HL-60 (cell line): ENCODE data around the gene AHCTF1.

Source experiments
- DNase-seq, 2 experiments: peaks; one replicate each; pipeline ENCODE4 v3.0.0-alpha.2; 2010 to 2020; ENCODE audit warnings: low read depth in 1 of 2, low spot score in 1 of 2
- H3K27ac ChIP-seq: fragments of 250-450 bp; sonication (Bioruptor Pico); replicated peaks from 2 replicates; pipeline ENCODE4 v1.5.1; 2020; ENCODE audit warnings: mild to moderate bottlenecking, moderate library complexity
- H3K27me3 ChIP-seq: fragments of 250-450 bp; sonication (Bioruptor Pico); 2 replicates; pipeline ENCODE4 v1.5.1; 2021; ENCODE audit warnings: mild to moderate bottlenecking, moderate library complexity; ENCODE audit not compliant: insufficient read depth, poor library complexity, severe bottlenecking
- H3K4me3 ChIP-seq: replicated peaks from 2 replicates; pipeline ENCODE4 v1.5.1; 2011; ENCODE audit warnings: mild to moderate bottlenecking, control low read depth, low read length; ENCODE audit not compliant: insufficient read depth
- CTCF ChIP-seq: IDR thresholded peaks from one replicate; pipeline ENCODE4 v1.5.1; 2011; ENCODE audit warnings: low read length, control low read depth, inconsistent platforms; ENCODE audit not compliant: insufficient read depth
- GABPA ChIP-seq: IDR thresholded peaks from 2 replicates; pipeline ENCODE4 v1.6.1; 2012; ENCODE audit warnings: low read depth
- POLR2AphosphoS5 ChIP-seq: IDR thresholded peaks from 2 replicates; pipeline ENCODE4 v1.6.1; 2012; ENCODE audit warnings: low read depth
- REST ChIP-seq: IDR thresholded peaks from 2 replicates; pipeline ENCODE4 v1.6.1; 2012; ENCODE audit warnings: low read depth; ENCODE audit not compliant: insufficient replicate concordance
- SPI1 ChIP-seq: IDR thresholded peaks from 2 replicates; pipeline ENCODE4 v1.6.1; 2012; ENCODE audit warnings: low read depth, mild to moderate bottlenecking, borderline replicate concordance
- long read RNA-seq: library from polyadenylated mRNA; unstranded; transcript quantifications from one replicate; pipeline ENCODE4 v2.0.0, GENCODE V29; 2020

The AHCTF1 gene
- long read RNA-seq, partial matches to known transcripts: 7 of 8 reads
- long read RNA-seq, other reads (novel, unspliced or antisense): 1 of 8 reads

DNA sequence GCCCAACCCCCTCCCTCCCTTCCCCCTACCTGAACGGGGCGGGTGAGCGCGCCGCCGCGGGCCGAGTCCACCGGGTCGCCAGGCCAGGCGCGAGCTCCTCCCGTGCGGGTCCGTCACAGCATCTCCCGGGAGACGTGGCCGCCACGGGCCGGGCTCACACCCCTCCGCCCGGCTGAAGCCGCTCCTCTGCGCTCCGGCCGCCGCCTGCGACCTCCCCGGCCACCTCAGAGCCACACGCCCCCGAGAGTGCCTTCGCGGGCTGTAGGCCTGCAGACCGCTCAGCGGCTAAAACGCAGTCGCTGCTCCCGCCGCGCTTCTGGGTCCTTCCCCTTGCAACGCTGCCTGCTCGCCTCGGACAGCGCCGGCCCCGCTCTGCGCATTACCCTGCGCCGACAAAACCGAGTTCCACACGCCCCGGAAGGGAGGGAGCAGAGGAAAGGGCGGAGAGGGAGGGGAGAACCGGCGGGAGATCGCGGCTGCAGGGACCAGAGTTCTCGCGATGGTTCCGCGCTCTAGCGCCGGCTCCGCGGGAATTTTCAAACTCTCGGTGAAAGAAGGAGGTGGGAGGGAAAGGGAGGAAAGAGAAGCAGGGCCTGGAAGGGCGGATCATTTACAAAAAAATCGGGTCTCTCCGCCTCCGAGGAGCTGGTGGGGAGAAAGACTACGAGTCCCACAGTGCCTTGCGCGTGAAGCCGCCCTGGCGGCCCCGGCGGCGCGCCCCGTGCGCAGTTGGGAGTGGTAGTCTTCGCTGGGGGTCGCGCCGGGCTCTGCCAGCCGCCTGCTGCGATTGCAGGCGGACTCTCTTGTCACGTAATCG is at the start of gene AHCTF1:
Gene AHCTF1, minus strand, starts transcription at position 400 of the 817 bp plus-strand sequence. CDS start 13,578 bp downstream, outside the sequence.
- TF ChIP-seq CTCF (no peak), REST (peak; percentile 78), SPI1 (peak; percentile 5; the same call in 1 of the 2 replicates), POLR2AphosphoS5 (peak; percentile 98), GABPA (peak; percentile 48)
- Histone ChIP-seq H3K27me3 (no peaks in the 10 kb centered on the region), H3K4me3 (peak within 1 kb of the TSS; percentile 88), H3K27ac (peak within 1 kb of the TSS; percentile 85)
- peak; percentile 89 to 97 for DNase-seq

DNA sequence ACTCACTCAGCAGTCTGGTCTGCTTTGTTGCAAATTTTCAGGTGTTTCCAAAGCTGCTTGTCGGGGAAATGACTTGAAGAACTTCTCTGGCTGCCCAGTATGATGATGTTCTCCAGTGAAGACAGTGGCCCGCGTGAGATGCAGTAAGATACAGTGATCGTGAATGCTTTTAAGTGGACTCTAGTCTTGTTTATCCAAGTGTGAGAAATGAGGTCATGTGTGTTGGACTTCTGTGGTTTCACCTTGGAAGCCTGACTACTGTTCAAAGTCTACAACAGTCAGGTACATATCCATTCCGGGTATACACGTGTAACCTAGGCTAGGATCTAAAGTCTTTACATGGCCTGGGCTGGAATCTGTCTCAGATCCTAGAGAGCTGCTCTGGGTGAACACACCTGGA is 47.0 kb upstream of the AHCTF1 start:
- no peak overlapping the region for H3K4me3 ChIP-seq
- no peak overlapping the region for H3K27ac ChIP-seq
- no peak for DNase-seq
- no peaks in the 10 kb centered on the region for H3K27me3 ChIP-seq
- no peak for TF ChIP-seq SPI1
- TF ChIP-seq POLR2AphosphoS5: no peak
- no peak for TF ChIP-seq GABPA
- no peak for TF ChIP-seq REST

DNA sequence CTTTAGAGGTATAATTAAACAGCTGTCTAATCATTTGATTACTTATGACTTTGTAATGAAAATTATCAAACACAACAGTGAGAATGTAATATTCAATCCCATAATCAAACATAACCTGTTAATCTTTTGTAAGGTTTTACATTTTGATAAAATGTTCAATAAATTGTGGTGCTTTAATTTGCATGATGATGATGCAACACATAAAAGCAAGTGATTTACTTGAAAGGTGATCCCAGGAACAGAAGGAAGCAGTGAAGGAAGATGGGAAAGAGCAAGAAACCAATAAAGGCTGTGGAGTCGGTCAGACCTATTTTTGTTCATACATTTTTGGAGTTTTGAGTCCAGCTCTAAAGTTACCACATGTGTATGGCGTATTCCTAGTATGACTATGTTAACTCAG is 46.5 kb upstream of the AHCTF1 start:
- DNase-seq: no peak
- H3K27me3 ChIP-seq: no peaks in the 10 kb centered on the region
- TF ChIP-seq REST (no peak), POLR2AphosphoS5 (no peak), CTCF (no peak), SPI1 (no peak), GABPA (no peak)
- H3K27ac ChIP-seq: no peak overlapping the region
- H3K4me3 ChIP-seq: no peak overlapping the region
